GM12874 (cell line): ENCODE data around the gene IFNAR2.

Experiments used
- TF ChIP-seq, protein P1 (sequence below): IDR thresholded peaks from 2 replicates; pipeline ENCODE4 v1.5.1; 2011; ENCODE audit warnings: low read depth, mild to moderate bottlenecking, control low read depth, low read length, moderate library complexity; ENCODE audit not compliant: insufficient read depth

The IFNAR2 gene

DNA sequence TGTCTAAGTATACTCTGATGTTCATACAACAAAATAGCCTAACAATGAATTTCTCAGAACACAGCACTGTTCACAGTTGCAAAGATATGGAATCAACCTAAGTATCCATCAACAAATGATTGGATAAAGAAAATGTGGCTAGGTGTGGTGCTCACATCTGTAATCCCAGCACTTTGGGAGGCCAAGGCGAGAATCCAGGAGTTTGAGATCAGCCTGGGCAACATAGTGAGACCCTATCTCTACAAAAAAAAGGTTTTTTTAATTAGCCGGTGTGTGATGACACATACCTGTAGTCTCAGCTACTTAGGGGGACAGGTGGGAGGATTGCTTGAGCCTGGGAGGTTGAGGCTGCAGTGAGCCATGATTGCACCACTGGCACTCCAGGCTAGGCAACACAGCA is 10.7 kb downstream of the IFNAR2 start:
- TF ChIP-seq, protein P1, sequence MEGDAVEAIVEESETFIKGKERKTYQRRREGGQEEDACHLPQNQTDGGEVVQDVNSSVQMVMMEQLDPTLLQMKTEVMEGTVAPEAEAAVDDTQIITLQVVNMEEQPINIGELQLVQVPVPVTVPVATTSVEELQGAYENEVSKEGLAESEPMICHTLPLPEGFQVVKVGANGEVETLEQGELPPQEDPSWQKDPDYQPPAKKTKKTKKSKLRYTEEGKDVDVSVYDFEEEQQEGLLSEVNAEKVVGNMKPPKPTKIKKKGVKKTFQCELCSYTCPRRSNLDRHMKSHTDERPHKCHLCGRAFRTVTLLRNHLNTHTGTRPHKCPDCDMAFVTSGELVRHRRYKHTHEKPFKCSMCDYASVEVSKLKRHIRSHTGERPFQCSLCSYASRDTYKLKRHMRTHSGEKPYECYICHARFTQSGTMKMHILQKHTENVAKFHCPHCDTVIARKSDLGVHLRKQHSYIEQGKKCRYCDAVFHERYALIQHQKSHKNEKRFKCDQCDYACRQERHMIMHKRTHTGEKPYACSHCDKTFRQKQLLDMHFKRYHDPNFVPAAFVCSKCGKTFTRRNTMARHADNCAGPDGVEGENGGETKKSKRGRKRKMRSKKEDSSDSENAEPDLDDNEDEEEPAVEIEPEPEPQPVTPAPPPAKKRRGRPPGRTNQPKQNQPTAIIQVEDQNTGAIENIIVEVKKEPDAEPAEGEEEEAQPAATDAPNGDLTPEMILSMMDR = no peak

DNA sequence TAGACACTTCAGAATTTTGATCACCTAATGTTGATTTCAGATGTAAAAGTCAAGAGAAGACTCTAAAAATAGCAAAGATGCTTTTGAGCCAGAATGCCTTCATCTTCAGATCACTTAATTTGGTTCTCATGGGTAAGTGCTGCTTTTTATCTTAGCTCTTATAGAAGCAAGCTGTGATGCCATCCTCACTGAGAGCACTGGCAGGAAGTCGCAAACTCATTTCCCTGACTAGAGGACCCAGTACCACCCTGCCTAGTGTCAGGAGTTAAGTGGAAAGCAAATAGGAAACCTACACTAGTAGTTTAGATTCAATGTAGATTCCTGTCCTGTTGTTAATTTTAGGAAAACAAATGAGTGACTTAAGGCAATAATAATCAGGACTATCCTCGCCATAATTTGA is 12.1 kb downstream of the IFNAR2 start:
- TF ChIP-seq, protein P1 = no peak

DNA sequence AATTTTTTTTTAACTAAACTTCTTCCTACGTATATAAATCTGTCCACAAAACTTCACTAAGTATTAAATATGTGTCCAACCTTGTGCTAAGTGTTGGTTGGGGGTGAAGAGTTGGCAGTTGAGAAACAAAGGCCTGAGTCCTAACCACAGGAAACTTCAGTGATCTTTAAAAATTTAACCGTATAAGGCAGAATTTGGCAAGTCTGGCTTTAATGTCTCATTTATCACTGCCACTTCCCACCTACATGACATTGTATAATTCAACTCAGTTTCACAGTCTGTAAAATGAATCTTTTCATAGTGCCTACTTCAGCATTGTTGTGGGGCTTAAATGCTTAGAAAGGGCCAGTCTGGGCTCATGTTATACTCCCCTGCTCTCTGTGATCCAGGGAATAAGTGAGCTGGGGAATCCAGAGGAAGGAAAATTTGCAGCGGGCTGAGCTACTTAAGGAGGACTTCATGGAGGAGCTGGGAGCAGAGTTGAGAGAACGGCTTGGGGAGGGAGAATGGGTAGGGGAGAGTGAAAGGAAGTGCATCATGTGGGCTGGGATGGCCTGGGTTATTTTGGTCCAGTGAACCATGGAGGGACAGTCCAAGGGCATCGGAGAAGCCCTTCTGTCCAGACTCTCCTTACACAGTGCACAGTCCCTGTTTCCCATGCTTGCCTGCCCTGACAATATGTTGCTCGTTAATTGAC is 14.5 kb downstream of the IFNAR2 start:
- TF ChIP-seq, protein P1 = no peak

DNA sequence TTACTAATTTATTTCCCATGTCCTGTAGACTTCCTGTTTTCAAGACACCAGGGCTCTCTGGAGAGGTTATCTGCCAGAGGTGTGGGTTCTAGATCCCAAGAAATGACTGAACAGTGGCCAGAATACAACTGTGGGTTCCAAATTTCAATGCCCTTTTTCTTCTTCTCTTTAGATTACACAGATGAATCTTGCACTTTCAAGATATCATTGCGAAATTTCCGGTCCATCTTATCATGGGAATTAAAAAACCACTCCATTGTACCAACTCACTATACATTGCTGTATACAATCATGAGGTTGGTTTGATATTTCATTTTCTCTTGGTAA is 15.0 kb downstream of the IFNAR2 start:
- TF ChIP-seq, protein P1 = no peak

DNA sequence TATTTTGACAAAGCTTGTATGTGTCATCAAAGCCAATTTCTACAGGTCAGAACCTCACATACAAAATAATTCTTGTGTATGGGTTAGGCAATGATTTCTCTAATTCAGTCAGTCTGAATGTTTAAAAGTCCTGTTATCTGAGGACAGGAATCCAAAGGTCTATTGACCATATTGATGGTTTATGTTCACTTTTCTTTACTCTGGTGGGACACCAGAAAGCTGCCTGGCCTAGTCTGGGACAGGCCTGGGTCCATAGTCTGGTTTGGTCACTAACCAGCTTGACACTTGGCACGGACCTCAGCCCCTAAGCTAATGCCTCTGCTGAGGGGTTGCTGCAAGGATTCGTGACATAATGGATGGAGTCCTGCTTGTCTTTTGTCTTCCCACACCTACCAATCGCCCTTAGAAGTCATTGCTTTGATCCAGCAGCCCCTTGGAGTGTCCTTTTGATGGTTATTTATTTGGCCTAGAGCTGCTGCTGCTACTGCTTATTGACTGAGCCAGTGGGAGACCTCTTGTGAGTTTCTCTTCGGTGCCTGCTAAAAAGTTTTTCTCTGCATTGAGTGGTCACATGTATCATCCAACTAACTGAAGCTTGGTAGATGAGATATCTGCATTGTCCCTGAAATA is 15.7 kb downstream of the IFNAR2 start:
- TF ChIP-seq, protein P1 = no peak

DNA sequence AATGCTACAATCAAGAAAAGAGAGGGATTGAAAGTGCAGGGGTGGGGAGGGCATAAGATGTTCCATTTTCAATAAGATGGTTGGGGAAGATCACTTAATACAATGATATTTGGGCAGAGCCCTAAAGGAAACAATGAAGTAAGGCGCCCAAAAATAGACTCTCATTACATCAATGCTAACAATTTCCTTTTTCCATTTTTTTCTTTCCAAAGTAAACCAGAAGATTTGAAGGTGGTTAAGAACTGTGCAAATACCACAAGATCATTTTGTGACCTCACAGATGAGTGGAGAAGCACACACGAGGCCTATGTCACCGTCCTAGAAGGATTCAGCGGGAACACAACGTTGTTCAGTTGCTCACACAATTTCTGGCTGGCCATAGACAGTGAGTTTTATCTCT is 16.8 kb downstream of the IFNAR2 start:
- TF ChIP-seq, protein P1 = no peak

DNA sequence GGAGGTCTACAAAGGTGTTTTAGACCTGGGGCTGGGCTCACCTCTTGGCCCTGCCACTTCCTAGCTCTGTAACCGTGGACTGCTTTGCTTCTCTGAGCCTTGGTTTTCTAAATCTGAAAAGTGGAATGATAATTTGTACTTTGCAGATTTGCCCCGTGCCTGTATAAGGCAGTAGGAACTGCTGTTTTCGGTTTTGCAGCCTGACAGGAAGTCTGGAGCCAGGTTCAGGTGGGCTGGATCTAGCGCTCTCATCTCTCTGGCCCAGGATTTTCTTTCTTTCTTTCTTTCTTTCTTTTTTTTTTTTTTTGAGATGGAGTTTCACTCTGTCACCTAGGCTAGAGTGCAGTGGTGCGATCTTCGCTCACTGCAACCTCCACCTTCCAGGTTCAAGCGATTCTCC is 17.2 kb downstream of the IFNAR2 start:
- TF ChIP-seq, protein P1 = no peak
